HG03135 (cell line): ENCODE data around the gene MPND.

ENCODE experiments used
- ATAC-seq: cut with Tn5 transposase; IDR thresholded peaks from one replicate; pipeline ENCODE4 v1.9.1; 2021; ENCODE audit warnings: mild to moderate bottlenecking, moderate library complexity; ENCODE audit not compliant: unreplicated experiment

The MPND gene

GRCh38 chr19:4399812-4400134 is 56.4 kb downstream of the MPND start:
- ATAC-seq: peak; percentile 2

- peak; percentile 54 for ATAC-seq
Observed at GRCh38 chr19:4400135-4400936, 57.0 kb downstream of the MPND start, which contains the start of gene SH3GL1. TSS of gene SH3GL1 (minus strand) at chr19:4400547. CDS start at chr19:4400368, 179 bp downstream.

- ATAC-seq: no peak
Observed at GRCh38 chr19:4401769-4402170, 58.4 kb downstream of the MPND start.

GRCh38 chr19:4402171-4403004 is 59.0 kb downstream of the MPND start, which contains the start of gene CHAF1A:
TSS of gene CHAF1A (plus strand) at chr19:4402640. CDS start at chr19:4402763, 123 bp downstream.
- peak; percentile 79 for ATAC-seq

- ATAC-seq: no peak
Observed at GRCh38 chr19:4403005-4403761, 59.8 kb downstream of the MPND start.

DNA sequence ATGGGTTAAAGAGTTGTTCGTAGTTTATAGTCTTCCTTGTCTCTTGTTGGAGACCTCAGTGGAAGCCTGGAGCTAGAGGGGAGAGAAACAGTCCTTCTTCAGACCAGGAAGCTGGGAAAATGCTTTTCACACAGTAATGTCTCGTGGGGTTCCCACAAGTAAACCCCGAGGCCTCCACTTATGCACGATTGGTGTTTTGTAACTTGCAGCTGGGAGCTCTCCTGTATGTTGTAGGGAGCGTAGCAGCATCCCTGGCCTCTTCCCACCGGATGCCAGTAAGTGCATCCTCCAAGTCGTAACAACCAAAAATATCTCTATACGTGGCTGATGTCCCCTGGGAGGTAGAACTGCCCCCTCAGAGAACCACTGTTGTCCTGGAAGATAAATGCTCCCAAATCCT is 62.6 kb downstream of the MPND start:
- no peak for ATAC-seq

- no peak for ATAC-seq
Observed at GRCh38 chr19:4406626-4407025, 63.3 kb downstream of the MPND start.

GRCh38 chr19:4409123-4409933 is 66.0 kb downstream of the MPND start:
- no peak for ATAC-seq
